Activated T-cell treated with anti-CD3 and anti-CD28 coated beads for 48 hours (primary cell): ENCODE measurements around the gene CHN1.

Experiments used
- DNase-seq: peaks from one replicate; pipeline ENCODE4 v3.0.0-alpha.2; 2020; ENCODE audit warnings: low read depth

The CHN1 gene, protein sequence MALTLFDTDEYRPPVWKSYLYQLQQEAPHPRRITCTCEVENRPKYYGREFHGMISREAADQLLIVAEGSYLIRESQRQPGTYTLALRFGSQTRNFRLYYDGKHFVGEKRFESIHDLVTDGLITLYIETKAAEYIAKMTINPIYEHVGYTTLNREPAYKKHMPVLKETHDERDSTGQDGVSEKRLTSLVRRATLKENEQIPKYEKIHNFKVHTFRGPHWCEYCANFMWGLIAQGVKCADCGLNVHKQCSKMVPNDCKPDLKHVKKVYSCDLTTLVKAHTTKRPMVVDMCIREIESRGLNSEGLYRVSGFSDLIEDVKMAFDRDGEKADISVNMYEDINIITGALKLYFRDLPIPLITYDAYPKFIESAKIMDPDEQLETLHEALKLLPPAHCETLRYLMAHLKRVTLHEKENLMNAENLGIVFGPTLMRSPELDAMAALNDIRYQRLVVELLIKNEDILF

DNA sequence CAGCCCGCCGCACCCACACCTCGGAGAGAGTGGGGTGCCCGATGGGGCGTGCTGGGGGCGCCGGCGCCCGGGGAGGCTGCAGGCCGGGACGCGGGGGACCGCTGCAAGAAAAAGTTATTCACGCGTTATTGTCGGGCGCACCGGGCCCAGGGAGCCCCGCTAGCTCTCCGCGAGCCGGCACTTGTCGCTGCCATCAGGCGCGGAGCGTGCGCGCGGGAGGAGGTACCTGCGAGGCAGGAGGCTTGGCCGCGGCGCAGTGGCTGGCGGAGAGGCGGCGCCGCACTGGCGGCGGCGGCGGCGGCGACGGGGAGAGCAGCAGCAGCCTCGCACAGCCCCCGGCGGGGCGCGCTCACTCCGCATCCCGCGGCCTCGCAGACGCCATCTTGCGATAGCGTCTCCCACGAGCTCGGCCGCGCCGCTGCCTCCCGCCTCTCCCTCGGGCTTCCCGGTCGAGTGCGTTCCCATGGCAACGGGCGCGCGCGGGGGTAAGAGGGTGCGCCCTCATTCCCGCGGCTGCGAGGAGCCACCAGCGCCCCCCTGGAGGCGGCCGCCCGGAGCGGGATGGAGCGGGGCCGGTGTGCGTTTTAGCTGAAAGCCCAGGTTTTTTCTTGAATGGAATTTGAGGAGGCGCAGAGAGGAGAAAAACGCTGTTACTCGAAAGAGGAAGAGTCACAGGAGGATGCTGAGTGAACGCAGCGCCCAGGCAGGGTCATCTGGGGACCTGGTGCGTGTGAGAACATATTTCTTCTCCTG, at the start of gene CHN1:
Gene CHN1, minus strand, starts transcription at position 402 of the 753 bp plus-strand sequence. CDS start 469 bp downstream, outside the sequence.
- peak; percentile 67 for DNase-seq

DNA sequence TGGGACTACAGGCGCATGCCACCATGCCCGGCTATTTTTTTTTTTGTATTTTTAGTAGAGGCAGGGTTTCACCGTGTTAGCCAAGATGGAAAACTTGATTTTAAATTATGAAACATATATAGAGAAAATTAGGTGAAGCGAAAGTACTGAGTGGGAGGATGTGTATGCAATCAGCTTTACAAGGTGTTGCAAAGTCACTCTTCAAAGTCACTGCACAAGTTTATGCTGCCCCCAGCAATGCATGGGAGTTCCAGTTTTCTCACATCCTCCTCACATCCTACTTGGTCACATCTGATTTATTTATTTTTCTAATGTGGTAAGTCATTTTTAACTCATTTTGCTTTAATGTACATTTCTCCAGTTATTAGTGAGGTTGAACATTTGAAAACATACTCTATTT, 49.2 kb upstream of the CHN1 start:
- no peak for DNase-seq

DNA sequence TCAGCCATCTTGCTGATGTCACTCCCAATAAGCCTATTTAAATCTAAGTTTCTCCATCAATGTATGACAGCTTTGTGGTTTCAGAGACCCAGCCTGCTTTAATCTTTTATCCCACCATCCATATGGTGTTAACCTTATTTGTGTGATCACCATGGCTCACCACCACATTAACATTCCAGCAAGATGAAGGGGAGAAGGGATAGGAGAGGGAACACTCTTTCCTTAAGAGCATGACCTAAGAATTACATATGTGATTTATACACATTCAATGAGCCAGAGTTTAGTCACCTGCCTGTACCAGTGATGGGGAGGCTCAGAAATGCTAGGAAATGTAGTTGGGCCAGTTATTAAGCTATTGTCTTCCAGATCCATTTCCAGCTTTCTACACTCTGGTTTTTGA, 44.5 kb upstream of the CHN1 start:
- no peak for DNase-seq

DNA sequence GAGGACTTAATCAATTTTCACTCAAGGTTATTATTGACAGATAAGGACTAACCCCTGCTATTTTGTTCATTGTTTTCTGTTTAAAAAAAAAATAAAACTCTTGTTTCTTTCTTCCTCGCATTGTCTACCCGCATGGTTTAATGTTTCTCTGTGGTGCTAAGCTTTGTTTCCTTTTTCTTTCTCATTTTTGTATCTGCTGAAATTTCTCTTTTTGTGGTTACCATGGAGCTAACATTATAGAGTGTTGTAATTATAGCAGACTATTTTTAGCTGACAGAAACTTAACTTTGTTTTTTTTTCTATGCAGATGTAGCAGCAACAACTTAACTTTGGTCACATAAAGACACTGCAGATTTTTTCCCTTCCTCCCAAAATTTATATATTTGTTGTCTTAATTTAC, 43.1 kb upstream of the CHN1 start:
- DNase-seq: no peak

DNA sequence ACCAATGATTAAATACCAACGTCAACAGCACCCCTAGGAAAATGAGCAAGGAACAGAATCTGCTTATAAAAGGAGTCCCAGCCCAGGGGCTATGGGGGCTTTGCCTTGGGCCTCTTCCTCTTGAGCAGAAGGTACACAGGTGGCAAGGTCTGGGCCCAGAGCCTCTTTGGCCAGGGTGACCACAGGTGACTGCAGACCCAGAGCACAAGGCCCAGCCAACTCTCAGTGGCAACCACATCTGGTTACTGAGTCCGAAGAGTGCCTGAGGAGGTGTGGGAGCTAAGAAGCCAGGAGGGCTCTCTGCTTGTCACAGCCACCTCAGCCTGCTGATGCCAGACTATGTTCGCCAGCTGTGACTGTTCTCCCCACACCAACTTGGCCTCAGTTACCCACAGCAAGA, 34.3 kb upstream of the CHN1 start:
- DNase-seq: no peak

DNA sequence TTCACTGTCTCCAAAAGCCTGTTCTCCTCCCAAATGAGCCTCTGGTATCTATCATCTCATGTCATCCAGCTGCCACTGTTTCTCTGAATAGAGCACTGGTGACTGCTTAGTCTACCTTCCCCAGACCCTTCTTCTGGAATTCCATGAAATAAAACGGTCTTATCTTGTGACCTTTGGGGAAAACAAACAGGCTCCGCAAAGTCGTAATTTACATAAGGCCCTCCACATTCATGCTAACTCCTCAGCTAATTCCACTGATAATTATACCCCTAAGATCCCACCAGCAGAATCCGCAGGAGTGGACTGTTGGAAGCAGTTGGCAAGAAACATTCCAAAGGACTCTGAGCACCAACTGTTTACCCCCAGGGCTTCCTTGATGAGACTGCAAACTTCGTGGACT, 33.9 kb upstream of the CHN1 start:
- DNase-seq: no peak

DNA sequence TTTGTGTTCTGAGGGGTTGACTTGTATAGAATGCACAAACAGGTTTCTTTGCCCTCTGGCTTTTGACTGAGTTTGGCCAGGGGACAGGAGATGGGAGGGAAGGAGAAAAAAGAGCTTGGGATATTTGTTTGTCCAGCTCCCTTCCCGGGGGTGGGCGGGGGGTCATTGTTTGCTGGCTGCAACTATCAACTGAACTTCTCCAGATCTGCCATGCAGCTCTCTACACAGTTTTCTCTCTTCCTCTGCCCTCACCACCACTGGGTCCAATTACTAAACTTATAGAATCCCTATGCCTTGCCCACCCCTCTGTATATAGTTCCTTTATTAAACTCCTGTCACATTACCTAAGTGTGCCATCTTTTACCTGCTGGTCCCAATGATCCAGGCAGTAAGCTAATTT, 32.8 kb upstream of the CHN1 start:
- no peak for DNase-seq

DNA sequence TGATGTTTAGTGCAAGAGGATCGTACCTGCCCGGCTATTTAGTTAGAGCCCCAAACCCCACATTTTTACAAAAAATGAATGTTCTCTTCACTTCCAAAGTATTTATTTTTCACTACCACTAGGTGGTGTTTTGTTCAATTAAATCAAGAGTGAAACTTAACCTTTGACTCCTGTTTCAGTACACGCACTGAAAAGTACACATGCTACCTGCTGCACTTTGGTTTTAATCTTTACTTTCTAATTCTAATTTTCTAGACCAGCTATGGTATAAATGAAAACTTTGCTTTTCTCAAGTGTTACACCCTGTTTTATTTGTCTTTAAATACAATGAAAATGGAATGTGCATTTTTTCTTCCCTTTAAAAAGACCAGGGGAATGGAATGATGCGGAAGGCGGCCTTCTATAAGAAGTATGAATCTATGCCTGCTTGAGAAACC, 31.4 kb upstream of the CHN1 start:
- DNase-seq: no peak

DNA sequence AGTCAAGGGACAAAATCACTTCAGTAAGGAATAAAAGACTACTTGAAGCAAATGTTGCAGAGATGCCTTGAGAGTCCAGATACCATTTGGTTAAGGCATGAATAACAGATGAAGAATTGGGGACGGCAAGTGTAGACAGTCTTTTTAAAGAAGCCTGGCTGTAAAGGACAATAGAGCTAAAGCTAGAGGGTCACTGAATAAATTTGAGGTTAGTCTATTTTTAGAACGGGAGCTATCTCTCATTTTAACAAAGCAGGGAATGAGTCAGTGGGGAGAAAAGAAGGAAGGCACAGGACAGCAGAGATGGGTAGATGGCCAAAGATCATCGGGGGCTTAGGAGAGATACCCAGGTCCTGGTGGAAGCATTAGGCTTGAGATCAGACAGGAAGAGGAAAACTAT, 30.6 kb upstream of the CHN1 start:
- no peak for DNase-seq

DNA sequence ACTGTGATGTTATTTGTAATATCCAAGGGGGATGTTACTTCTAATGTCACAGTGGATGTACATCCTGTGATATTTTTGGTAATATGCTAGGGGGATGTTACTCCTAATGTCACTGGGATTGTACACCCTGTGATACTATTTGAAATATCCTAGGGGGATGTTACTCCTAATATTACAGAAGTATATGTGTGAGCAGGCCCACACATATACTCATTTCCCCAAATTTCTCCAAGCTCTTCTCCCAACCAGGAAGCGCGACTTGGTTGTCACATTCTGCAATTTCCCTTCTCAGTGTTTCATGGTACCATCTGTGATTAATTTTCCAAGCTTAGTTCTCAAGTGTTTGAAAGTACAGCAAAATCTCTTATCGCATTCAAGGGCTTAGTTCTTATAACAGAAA, 29.5 kb upstream of the CHN1 start:
- DNase-seq: no peak

DNA sequence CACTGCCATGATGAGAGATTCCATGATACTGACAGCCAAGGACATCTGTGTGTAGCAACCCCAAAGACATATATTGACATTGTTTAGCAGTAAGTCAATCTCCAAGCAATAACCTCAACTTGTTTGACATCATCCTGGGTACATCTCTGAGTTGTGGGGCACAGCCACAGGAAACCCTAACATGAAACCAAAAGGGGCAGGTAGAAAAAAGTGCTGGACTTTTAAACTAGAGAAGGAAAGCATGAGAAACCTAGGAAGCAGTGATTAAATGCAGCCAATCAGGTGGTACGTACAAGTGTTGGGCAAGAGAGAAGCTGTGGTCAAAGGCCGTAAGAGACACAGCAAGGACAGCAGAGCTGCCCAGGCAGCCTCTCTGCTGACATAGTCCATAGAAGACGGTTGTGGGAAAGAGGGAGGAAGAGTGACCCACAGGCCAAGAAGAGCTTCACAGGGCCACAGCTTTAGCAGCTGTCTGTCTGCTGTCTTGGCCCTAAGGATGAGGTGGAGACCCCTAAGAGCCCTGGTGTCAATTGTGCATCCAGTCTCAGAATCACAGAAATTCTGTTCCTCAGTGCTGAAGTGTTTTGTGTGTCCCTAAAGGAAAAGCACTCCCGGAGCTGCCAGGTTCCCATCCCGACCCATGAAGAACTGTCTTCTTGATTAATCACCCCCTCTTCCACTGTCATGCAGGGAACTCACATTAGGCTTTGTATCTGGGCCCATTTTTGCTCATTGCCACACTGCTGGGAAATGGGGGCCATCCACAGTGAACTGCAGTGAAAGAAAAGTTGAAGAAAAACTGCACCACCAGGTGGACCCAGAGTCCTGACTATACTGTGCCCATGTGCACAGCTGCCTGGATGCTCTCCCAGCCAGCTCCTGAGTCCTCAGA, 25.4 kb upstream of the CHN1 start:
- DNase-seq: no peak

DNA sequence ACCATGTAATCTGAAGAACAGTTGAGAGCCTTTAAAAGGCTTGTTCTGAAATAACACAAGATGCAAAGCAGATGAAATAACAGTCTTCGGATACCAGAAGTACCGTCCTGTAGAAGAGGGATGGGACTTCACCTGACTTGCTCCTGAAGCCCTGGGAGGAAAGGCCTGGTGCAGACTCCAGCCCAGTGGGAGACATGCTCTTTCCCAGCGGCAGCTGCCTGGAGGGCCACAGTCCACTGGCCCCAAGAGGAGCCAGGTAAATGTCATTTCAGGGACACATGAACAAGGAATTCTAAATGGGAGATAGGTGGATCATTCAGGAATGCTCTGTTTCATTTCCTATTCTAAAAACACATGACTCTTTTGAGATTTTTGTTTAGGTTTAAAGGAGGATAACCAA, 22.6 kb upstream of the CHN1 start:
- DNase-seq: no peak

DNA sequence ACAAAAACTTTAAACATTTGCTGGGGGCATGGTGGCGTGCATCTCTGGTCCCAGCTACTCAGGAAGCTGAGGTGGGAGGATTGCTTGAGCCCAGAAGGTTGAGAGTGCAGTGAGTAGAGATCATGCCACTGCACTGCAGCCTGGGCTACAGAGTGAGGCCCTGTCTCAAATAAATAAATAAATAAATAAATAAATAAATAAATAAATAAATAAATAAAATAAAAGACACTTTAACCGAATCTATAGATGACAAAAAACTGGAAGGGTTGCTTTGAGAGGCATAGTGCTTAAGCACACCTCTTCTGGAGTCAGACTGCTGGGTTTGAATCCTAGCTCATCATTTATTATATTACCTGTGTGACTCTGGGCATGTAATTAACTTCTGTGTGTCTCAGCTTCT, 21.2 kb upstream of the CHN1 start:
- DNase-seq: no peak

DNA sequence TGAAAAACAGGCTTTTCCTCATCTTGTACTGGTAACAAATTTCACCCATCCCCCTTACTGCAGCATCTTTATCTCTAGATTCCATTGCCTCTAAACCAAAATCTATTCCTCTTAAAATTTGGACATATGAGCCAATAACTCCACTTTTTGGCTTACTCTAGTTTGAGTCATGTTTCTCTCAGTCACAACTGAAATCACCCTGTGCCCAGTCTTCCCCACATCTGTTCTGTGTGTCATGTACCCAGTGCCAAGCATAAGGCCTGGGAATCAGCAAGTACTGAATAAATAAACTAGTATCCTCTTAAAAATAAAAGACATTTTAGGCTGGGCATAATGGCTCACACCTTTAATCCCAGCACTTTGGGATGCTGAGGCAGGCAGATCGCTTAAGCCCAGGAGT, 20.8 kb upstream of the CHN1 start:
- DNase-seq: no peak

DNA sequence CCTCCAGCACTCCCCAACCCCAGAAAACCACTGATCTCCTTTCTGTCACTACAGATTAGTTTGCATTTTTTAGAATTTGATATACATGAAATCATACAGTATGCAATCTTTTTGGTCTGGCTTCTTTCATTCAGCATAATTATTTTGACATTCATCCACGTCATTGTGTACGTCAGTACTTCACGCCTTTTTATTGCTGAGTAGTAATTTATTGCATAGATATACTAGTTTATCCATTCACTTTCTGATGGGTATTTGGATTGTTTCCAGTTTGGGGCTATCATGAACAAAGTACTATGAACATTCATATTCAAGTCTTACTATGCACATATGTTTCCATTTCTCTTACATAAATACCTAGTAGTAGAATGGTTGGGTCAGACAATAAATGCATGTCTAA, 20.1 kb upstream of the CHN1 start:
- no peak for DNase-seq

DNA sequence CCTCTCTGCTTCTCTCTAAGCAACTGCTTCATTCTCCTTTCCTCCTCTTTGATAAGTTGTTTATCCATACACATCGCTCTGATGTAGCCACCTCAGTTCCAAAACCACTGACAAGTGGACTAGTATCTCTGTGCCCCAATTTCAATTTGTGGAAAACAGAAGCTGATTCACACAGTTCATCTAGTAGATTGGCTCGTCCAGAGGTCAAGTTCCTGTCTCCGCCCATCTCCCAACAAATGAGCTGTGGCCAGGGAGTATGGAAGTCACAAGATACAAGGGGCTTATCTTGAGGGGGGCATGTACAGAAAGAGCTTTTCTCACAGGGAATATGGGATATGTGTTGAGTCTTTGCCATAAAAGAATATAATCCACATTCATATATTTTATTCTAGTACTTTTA, 17.7 kb upstream of the CHN1 start:
- DNase-seq: no peak

DNA sequence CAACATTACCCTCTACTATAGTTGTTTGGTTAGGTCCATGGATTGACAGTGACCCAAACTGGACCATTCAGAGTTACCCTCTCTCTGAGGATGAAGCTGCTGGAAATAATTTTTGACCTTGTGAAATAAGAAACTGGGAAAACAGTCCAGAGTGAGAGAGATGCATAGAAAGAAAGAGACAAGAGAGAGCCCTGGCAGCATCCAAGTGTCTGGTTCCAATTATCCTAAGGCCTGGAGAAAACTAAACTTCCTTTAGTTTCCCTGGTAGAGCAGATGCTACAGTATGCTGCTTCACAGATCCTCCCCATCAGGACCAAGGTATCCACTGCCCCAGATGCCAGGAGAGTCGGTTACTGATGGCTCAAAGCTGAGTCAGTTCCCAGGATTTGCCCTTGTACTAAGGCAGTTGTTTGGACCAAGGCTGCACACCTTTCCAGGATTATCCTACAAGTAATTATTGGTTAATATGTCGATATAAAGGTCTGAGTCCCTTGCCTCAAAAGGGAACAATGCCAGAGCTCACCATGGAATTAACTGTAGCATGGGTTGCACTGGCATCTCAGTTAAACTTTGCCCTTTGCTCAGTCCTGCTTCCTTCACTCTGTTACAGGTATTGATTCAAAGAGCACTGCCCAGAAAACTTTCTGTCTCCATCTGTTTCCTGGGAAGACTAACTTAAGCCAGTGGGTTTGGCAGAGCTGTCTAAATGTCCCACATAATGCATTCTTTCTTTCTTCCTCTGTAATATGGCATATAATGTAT, 14.6 kb upstream of the CHN1 start:
- DNase-seq: no peak

DNA sequence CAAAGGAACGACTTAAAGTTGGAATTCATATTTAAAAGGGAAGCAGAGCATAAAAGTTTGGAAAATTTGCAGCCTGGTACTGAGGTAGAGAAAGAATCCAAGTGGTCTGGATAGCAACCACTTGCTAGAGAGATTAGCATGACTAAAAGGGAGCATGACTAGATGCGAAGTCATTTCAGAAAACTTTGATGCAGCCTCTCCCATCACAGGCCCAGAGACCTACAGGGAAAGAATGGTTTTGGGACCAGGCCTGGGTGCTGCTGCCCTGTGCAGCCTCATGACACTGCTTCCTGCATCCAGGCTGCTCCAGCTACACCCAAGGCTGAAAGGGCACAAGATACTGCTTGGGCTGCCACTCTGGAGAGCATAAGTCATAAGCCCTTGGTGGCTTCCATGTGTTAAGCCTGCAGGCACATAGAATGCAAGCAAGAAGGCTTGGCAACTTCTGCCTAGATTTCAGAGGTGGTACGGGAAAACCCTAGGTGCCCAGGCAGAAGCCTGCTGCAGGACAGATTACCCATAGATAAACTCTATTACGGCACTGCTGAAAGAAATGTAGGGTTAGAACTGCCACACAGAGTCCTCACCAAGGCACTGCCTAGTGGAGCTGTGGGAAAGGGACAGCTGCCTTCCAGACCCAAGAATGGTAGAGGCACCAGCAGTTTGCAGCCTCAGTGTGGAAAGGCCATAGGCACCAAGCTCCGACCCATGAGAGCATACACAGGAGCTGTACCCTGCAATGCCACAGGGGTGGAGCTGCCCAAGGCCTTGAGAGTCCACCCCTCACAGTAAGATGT, 12.6 kb upstream of the CHN1 start:
- DNase-seq: no peak

DNA sequence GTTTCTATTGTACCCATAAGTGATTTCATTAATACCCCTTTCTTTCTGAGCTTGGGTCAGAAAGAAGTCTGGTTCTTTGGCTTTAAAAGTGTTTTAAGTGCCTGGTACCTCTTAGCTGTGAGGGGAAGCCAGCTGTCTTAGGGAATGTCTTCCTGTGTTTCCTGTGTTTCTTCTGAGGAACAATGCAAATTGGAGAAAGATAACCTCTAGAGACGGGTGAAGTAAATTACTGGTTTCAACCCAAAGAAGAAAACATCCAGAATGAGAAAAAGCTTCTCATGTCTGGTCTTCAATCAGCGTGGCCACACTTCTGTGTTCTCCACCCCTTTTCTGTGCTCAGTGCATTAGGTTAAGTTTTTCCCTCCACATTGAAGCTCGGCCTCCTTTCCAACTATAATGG, 10.2 kb upstream of the CHN1 start:
- no peak for DNase-seq

DNA sequence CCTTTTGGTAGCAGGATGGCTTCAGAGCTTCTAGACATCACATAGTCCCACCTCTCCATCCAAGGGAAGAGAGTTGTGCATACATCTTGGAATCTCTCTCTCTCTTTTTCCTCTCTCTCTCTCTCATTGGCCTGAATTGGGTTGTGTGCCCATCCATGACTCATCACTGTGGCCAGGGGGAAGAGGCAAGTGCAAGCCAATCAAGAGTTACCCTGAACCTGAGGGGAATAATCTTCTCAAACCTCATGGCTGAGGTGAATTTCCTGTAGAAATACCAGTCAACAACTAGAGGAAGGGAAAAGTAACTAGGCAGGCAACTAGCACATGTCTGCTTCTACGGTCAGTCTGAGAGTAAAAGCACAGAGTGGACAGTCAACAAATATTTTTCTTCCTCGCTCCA, 7.3 kb upstream of the CHN1 start:
- DNase-seq: no peak

DNA sequence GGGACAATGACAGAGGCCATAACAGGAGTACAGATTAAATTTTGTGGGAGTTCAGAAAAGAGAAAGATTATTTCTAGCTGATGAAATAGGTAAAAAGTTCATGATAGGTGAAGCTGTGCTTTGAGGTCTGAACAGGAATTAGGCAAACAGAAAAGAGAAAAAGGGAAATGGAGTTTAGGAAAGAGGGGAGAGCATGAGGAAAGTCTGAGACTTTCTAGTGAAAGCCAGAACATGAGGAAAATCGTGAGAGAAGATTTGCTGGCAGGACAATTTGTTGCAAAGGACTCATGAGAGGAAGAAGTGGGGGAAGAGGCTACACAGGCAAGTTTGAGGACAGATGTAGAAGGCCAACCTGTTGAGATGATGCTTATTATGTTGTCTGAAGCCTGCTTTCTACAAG, 6.3 kb upstream of the CHN1 start:
- DNase-seq: no peak
